Dedifferentiated amniotic fluid mesenchymal stem cell (primary cell): Measurements from ENCODE around the gene DCDC2.
"Not testable (repeated sequence)": the region's sequence is repeated elsewhere in the genome, so short reads cannot be mapped to it uniquely, and the experiment has no call there.

Experiments
- DNase-seq: peaks from one replicate; pipeline ENCODE4 v3.0.0-alpha.2; 2016; ENCODE audit errors: extremely low spot score

The DCDC2 gene

DNA sequence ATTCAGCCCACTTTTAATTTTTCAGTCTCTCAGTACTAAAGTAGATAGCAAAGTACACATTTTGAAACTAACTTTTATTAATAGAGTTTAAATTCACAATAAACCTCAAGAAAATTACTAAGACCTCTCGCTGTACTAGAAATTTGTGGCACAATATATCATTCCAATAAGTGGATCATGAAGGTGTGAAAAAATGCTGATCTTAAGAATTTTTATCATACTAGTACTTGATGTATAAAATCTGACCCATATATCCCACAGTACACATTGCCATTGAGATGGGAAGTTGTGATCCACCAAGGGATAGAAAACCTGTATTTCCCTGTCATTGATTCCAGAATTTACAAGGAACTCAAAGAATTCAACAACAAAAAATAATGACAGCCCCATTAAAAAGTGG, 85.7 kb downstream of the DCDC2 start:
- no peak for DNase-seq

DNA sequence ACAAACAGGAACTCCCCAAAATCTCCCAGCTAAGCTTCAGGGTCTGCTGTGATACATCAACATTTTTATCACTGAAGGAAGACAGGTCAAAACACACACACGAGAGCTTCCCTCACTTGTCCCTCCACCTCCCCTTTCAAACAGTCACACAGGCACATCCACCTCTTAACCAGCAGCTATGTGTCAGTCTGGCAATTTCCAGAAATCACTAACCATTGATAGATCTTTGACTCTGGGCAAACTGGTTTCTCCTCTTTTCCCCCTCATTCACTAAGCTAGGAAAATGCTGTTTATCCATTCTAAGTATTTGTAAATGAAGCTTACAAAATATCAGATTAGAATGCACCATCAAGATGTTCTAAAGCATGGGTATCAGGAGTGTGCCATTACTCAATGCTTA, 87.8 kb downstream of the DCDC2 start:
- DNase-seq: no peak

DNA sequence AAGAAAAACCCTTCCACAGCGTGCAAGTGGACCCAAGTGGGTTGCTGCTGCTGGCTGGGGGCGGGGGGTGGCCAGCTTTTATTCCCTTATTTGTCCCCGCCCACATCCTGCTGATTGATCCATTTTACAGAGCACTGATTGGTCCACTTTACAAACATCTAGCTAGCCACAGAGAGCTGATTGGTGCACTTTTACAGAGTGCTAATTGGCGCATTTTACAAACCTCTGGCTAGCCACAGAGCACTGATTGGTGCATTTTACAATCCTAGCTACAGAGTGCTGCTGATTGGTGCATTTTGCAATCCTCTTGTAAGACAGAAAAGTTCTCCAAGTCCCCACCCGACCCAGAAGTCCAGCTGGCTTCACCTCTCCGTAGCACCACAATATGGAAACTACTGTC, 99.6 kb downstream of the DCDC2 start:
- not testable (repeated sequence) for DNase-seq

DNA sequence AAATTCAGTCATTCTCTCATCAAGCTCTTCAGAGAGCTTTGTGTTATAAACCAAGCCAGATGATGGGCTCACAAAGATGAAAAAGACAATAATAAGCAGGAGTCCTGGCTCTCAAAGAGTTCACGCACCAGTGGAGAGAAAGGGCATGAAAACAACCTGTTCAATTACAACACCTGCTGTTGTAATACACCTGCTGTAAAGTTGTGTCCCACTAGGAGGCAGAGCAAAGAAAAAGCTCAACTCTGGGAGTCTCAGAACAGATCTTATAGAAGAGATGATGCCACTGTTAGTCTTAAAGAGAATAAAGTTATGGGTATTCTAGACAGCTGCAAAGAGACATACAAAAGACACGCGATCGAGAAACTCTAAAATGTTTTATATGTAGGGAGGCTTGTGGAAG, 100.6 kb downstream of the DCDC2 start:
- DNase-seq: no peak

DNA sequence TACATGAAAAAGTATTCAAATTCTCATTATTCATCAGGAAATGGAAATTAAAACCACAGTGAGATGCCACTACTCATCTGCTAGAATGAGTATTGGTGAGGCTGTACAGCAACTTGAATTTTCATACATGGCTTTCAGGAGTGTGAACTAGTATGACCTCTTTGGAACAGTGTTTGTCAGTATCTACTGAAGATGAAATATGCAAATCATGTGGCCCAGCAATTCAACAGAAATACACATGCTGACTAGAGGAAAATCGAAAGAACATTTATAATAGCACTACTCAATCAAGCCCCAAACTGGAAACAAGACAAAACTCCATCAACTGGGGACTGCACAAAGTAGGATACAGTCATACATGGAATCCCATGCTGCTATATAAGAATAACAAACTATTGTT, 102.2 kb downstream of the DCDC2 start:
- DNase-seq: no peak

DNA sequence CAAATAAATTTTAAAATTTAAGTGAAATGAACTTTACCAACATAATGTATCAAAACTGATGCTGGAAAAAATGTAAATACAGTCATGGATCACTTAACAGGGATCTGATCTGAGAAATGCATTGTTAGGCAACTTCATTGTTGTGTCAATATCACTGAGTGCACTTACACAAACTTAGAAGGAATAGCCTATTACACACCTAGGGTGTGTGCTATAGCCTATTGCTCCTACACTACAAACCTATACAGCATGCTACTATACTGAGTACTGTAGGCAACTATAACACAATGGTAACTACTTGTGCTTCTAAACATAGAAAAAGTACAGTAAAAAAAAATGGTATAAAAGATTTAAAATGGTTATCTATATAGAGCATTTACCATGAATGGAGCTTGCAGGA, 104.5 kb downstream of the DCDC2 start:
- DNase-seq: no peak

DNA sequence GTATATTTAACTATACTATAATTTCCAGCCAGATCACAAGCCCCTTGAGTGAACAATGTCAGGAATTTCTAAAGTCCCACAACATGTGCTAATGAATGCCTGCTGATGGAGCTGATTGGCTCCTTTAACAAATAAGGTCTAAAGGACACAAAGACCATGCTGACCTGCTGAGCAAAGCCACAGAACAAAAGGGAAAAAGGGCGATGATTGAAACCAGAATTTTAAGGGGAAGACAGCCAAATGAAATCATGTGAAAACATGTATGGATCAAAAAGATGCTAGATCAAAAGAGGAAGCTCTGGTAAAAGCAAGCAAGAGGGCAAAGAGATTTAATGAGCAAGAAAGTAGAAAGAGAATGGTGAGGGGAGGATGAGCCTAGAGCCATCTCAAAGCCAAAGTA, 105.6 kb downstream of the DCDC2 start:
- no peak for DNase-seq

DNA sequence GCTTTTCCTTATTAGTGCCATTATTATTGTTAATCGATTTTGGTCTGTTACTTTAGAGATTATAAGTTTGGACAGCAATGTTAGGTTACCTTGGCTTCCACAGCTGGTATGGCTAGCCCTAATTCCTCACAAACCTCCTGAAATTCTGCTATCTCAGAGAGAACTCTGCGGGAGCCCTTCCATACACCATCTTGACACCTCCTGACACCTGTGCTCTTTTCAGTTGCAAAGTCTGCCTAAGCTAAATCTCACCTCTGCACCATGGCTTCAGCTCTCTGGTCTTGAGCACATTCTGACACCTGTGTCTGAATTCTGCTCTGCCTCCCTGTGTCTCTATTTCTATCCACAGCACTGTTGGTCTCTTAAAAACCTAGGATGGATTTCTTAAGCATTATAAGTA, 106.5 kb downstream of the DCDC2 start:
- no peak for DNase-seq

DNA sequence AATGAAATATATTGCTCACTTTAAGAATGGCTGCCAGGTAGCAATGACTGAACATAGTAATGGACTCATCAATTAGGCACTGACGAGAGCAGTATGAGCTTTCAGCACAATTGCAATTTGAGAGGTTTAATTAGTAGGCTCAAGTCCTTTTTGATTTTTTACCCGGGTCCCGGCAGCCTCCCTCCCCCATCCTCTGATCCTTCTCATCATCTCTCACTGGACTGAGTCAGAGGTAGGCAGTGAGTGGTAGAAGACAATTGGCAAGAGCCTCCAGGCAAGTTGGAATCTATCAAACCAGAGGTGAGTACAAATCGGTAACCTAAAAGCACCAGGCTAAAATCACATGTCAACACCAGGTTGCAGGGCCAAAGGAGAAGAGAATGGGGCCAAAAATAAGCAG, 107.9 kb downstream of the DCDC2 start:
- DNase-seq: no peak

DNA sequence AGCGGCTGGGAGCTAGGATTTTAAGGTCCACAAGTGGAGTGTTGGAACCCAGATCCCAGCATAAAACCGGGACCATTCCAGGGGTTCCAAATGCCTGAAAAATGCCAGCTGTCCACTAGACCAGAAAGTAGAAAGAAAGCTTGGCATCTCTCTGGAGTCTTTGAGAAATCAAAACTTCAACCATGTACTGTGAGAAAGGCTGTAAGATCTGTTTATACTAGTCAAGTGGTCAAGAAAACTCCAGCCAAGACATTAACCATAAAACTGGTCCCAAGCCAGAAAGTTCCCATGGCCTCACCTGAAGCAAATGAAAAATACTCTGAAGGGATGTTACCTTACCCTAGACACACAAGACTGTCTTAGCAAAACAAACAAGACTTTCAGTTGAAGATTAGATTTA, 112.6 kb downstream of the DCDC2 start:
- no peak for DNase-seq

DNA sequence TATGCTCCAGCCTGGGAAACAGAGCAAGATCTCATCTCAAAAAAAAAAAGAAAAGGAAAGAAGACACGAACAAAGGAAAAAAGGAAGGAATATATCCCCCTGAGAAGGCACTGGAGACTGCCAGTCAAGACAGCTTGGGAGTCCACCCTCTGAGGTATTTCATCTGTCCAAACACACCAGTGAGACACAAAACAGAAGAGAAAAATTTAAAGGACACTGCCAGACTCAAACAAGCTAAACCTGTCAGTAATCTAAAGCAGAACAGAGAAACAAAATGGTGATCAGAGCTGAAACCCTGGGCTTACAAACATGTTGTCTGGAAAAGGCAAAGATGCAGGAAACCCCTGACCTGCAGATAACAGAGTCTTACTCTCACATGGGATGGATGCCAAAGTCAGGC, 114.9 kb downstream of the DCDC2 start:
- no peak for DNase-seq

DNA sequence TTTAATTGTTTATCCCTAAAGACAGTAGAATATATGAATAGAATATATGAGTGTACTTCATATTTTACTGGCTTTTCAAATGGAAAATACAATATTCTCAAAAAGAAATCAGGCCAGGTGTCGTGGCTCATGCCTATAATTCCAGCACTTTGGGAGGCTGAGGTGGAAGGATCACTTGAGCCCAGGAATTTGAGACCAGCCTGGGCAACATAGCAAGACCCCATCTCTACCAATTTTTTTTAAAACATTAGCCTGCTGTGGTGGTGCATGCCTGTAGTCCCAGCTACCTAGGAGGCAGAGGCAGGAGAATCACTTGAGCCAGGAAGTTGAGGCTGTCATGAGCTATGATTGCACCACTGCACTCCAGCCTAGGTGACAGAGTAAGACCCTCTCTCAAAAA, 116.1 kb downstream of the DCDC2 start:
- not testable (repeated sequence) for DNase-seq

DNA sequence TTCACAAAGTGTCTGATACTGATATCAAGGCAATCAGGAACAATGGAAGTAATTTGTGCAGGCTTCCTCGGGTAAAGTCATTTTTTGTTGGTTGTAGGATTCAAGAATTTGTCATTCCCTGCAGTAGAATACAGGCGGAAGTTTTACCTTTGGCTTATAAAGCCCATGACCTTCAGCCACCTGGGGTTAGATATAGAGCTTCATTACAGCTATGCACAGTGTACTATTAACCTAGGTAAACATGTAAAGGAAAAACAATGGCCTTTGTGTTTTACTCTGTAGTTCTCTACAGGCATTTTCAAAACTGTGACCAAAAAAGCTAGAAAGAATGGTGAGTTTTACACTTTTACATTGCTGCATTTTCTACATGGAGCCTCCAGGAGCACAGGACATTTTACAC, 116.9 kb downstream of the DCDC2 start:
- DNase-seq: no peak

DNA sequence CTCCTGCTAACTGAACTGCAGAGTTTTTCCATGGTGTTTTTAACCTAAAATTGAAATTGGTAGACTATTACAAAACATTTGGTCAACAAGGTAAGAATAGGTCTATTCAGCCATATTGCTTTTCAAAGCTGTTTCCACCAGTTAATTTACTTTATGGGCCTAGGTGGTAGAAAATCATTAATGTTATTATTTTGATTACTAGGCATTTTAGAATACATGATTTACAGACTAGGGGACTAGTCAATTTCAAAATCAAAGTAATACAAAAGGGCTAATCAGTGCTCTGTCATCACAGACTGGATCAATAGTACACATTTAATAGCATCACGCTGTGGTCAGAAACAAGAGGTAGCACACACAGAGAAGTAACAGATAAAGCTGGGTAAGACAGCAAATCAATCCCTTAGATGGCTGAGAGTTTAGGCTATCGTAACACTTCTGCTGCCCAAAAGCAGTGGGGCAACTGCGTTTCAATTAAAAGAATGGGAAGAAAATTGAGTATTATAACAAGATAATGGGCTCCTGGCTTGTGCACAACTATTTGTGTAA, 117.4 kb downstream of the DCDC2 start:
- DNase-seq: no peak

DNA sequence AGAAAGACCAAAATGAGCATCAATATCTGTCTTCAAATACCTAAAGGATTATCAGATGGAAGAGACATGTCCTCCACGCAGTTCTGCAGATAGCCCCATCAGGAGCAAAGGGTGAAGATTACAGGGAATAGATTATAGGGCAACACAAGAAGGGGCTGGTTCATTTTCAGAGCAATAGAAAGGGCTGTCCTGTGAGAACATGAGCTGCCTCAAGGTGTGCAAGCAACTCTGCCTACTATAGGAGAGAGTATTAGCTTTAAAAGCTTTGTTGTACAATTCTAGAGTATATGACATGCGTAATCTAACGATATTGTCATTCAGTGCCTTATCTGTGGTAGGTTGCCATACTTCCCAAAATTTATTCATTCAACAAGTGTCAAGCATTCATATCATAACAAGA, 119.2 kb downstream of the DCDC2 start:
- DNase-seq: no peak

DNA sequence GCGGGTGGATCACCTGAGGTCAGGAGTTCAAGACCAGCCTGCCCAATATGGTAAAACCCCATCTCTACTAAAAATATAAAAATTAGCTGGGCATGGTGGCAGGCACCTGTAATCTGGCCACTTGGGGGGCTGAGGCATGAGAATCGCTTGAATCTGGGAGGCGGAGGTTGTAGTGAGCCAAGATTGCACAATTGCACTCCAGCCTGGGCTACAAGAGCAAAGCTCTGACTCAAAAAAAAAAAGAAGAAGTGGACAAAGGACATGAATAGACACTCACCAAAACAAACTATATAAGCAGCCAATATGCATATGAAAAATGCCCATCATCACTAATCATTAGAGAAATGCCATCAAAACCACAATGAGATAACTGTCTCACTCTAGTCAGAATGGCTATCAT, 121.1 kb downstream of the DCDC2 start:
- DNase-seq: not testable (repeated sequence)

DNA sequence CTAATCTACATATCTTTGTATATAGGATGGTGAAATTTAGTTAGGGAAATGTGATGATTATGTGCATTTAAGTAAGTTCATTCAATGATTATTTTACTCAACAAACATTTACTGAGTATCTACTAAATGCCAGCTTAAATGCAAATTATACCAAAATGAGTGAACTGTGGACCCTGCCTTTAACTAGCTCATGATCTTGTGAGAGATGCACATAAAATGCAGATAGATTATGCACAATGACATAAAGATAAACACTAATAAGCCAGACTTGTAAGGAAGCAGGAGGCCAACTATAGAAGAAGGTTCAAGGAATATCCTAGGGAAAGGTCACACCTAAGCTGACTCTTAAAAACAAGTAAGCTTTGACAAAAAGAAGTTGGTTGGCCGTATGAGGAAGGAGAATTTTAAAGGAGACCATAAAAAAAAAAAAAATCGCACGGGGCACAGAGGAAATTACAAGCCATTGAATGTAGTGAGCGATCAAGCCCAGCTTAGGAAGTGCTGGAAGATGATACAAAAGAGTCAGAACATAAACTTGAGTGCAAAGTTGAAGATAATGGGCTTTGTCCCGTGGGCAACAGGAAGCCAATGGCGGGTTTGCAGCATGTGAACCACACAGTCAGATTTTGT, 123.9 kb downstream of the DCDC2 start:
- no peak for DNase-seq

DNA sequence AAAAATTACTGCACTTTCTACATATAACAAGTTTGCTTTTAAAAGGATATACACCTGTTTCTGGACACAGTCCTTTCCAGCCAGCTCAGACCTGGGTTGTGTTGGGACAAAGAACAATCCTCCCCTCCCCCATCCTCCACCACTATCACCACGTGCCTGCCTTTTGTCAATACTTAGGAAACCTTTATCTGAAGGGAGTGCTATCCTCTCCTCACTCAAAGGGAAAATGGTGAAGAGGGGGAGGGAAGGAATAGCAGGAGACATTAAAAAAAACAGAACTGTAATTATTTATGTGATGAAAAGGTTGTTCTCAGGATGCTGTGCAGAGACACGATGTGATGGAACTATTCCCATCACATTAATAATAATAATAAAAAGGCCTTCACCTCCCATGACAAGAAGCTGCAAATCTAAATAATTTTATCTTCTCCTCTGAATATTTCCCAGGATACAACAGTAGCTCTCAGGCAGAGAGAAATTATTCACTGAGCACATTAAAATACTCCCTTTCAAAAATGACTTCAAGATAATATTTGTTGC, 126.4 kb downstream of the DCDC2 start:
- DNase-seq: no peak

DNA sequence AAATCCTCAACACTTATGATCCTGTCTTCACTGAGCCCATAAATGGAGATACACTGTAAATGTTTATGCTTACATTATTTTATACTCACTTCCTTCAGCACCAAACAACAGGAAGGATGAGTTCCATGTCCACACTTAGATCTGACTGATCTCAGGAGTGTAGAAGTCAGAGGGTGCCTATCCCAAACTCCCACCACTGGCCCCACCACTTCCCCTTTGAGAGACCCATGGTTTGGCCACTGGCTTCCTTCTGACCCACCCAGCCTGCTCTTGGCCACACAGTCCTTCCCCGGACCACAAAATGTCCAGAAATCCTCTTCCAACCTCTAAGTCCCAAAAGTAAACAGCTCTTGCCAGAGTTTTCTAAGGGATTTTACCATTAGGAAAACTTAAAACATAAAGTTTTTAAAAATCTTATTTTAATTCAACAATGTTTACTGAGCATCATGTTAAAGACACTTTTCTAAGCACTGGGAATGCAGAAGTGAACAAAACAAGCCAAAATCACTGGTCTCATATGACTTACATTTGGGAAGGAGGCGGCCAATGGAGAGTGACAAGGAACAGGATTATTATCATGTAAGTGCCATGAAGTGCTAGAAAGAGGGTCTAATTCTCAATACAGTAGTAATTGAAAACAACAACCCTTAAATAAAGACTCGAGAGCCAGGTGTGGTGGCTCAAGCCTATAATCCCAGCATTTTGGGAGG, 128.0 kb downstream of the DCDC2 start:
- no peak for DNase-seq

DNA sequence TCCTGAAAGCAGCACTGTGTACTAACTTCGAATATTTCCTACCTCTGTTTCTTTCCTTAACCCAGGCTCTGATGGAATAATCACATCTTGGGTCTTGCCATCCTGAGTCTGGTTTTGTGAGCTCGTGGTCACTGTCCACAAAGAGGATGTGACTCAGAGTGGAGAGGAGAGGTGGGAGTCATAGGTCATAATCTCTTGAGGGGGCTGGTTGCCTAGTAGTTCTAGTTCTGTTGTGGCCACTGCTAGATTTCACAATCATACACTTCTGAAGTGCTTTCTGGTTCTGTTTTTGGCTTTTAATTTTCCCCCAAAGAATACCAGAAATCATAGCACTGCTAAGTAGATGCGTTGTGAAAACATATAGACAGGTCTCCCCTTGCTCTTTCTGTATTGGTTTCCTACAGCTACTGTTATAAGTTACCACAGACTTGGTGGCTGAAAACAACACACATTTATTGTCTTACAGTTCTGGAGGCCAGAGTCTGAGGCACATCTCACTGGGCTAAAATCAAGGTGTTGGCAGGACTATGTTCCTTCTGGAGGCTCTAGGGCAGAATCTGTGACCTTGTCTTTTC, 129.1 kb downstream of the DCDC2 start:
- no peak for DNase-seq

DNA sequence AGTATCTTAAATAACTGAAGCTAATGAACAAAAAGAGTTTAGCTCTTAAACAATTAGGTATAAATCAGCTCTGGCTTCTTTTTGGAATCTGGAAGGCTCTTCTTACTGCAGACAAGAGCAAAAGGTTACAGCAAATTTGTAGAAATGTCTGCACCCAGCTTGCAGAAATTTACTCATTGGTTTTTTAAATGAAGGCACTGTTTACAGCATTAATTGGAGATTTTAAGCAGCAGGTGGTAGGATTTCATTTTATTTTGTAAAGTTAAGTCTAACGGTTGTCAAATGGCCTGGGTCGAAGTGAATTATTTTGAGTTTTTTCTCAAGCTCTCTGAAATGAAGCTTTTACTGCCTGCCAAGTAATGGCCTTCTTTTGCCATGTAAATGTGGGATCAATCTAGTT, 129.7 kb downstream of the DCDC2 start:
- no peak for DNase-seq

DNA sequence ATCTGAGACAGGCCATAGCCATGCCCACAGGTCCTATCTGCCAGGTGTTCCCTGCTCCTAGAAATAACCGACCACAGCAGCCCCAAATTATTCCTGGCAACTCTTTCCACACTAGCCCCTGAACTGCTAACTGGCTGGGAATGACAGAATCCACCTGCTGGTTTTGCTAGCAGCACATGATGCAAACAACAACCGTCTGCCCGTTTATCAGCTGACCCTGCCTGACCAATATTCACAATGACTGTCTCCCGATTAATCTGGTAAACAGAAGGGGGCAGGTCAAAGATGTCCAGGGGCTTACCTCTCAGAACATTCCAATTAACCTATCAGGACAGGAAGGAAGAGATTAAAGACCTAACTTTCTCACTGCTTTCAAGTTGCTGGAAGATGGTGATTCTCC, 130.3 kb downstream of the DCDC2 start:
- no peak for DNase-seq

DNA sequence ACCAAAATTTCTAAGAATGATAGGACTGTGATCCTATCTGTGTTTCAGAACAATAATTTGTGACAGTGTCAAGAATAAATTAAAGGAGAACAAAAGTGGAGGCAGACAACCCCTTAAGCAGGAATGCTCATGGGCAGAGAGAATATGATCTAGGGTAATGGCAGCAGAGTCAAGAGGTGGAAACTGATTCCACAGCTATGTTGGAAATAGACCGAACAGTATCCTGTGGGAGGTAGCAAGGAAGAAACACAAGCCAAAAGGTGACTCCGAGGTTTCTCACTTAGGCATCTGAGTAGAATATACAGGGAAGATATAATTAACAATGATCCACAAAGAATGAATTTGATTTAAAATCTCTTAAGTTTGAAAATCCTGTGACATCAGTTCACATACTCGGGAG, 131.3 kb downstream of the DCDC2 start:
- no peak for DNase-seq
